SK-N-SH (cell line): ENCODE data around the gene HM13. TPM values are rescaled to one million over a fixed set of nuclear protein-coding genes. Genes with fewer than 3 reads are reported as not detected.

Experiments used
- ELF1 ChIP-seq: IDR thresholded peaks from 2 replicates; pipeline ENCODE4 v1.4.0; 2012
- EP300 ChIP-seq, 2 experiments: IDR thresholded peaks; 2 replicates each; pipeline versions ENCODE4 v1.4.0 to v1.6.1; 2012; ENCODE audit warnings: borderline replicate concordance in 1 of 2, low read depth in 1 of 2, low read length in 1 of 2
- FOSL2 ChIP-seq: IDR thresholded peaks from 2 replicates; pipeline ENCODE4 v1.4.0; 2012; ENCODE audit warnings: low read depth, mild to moderate bottlenecking, moderate library complexity, borderline replicate concordance
- FOXM1 ChIP-seq: IDR thresholded peaks from 2 replicates; pipeline ENCODE4 v1.4.0; 2012; ENCODE audit warnings: low read depth, mild to moderate bottlenecking
- GABPA ChIP-seq: IDR thresholded peaks from 2 replicates; pipeline ENCODE4 v1.4.0; 2012; ENCODE audit warnings: low read depth, mild to moderate bottlenecking
- GATA2 ChIP-seq: sonication (generic); formaldehyde crosslinking; IDR thresholded peaks from 2 replicates; pipeline ENCODE4 v1.5.0; 2020; ENCODE audit warnings: mild to moderate bottlenecking, missing genetic modification reagents
- IRF3 ChIP-seq: fragments of 150-350 bp; IDR thresholded peaks from 2 replicates; pipeline ENCODE4 v1.6.1; 2016; ENCODE audit warnings: mild to moderate bottlenecking, low read depth, low read length
- JUND ChIP-seq: IDR thresholded peaks from 2 replicates; pipeline ENCODE4 v1.4.0; 2012
- MEF2A ChIP-seq: IDR thresholded peaks from 2 replicates; pipeline ENCODE4 v1.4.0; 2012; ENCODE audit warnings: low read depth, borderline replicate concordance
- MXI1 ChIP-seq: IDR thresholded peaks from 2 replicates; pipeline ENCODE4 v1.6.1; 2012; ENCODE audit warnings: mild to moderate bottlenecking, low read depth, low read length, improper control_type of control experiment
- NFIC ChIP-seq: IDR thresholded peaks from 2 replicates; pipeline ENCODE4 v1.4.0; 2012; ENCODE audit warnings: borderline replicate concordance
- POLR2AphosphoS5 ChIP-seq: IDR thresholded peaks from 2 replicates; pipeline ENCODE4 v1.6.1; 2012; ENCODE audit warnings: low read depth, low read length
- RCOR1 ChIP-seq: fragments of 150-350 bp; IDR thresholded peaks from 2 replicates; pipeline ENCODE4 v1.6.1; 2017; ENCODE audit warnings: antibody characterized with exemption, low read length
- REST ChIP-seq: IDR thresholded peaks from 2 replicates; pipeline ENCODE4 v1.6.1; 2012; ENCODE audit warnings: mild to moderate bottlenecking, low read depth, low read length, moderate library complexity
- RFX5 ChIP-seq: IDR thresholded peaks from 2 replicates; pipeline ENCODE4 v1.6.1; 2012; ENCODE audit warnings: mild to moderate bottlenecking, improper control_type of control experiment, low read length
- RXRA ChIP-seq: IDR thresholded peaks from 2 replicates; pipeline ENCODE4 v1.4.0; 2012; ENCODE audit warnings: low read depth, mild to moderate bottlenecking, borderline replicate concordance
- SMC3 ChIP-seq: IDR thresholded peaks from 2 replicates; pipeline ENCODE4 v1.6.1; 2012; ENCODE audit warnings: low read depth, low read length, improper control_type of control experiment
- TCF12 ChIP-seq: IDR thresholded peaks from 2 replicates; pipeline ENCODE4 v1.4.0; 2012
- TEAD4 ChIP-seq: IDR thresholded peaks from 2 replicates; pipeline ENCODE4 v1.4.0; 2012; ENCODE audit warnings: mild to moderate bottlenecking, borderline replicate concordance; ENCODE audit not compliant: insufficient read depth
- USF1 ChIP-seq: IDR thresholded peaks from 2 replicates; pipeline ENCODE4 v1.4.0; 2012; ENCODE audit warnings: low read depth, borderline replicate concordance
- USF2 ChIP-seq: fragments of 150-350 bp; IDR thresholded peaks from 2 replicates; pipeline ENCODE4 v1.6.1; 2017; ENCODE audit warnings: antibody characterized with exemption, low read length, low read depth, borderline replicate concordance
- YY1 ChIP-seq: IDR thresholded peaks from 2 replicates; pipeline ENCODE4 v1.4.0; 2012; ENCODE audit warnings: low read depth, mild to moderate bottlenecking
- polyA plus RNA-seq, 3 experiments: library from polyadenylated mRNA; depleted of rRNA; stranded (reverse); fragments of >200 nt; gene quantifications; 2 replicates each; pipeline ENCODE4 v1.2.3, GENCODE V29; 2012

Gene HM13
- polyA plus RNA-seq, 1 of the 3 experiments (the other 2 are of a cell fraction) = 160 TPM

- TF ChIP-seq REST (peak; percentile 23; the same call in 1 of the 2 replicates), RCOR1 (no peak), USF1 (no peak), JUND (peak; percentile 51), FOXM1 (no peak), SMC3 (no peak), MEF2A (peak; percentile 28; the same call in 1 of the 2 replicates), EP300 (IDR thresholded peaks at IDR 0.05; ENCODE audit: borderline replicate concordance in 1 of 2, low read depth in 1 of 2, low read length in 1 of 2) (peak in 1 of 2 experiments; percentile 50; a peak in 2 of 4 replicates), USF2 (no peak), NFIC (no peak), TCF12 (peak; percentile 65), ELF1 (peak; percentile 43; the same call in 1 of the 2 replicates), MXI1 (peak; percentile 71), POLR2AphosphoS5 (peak; percentile 90), FOSL2 (0 out of 2 replicates have a peak, but pooled peaks have one; percentile 15), IRF3 (no peak), TEAD4 (peak; percentile 31), GATA2 (CRISPR knock-in tag) (no peak), RFX5 (no peak), RXRA (peak; percentile 9; the same call in 1 of the 2 replicates), YY1 (no peak), GABPA (no peak)
Measured at GRCh38 chr20:31606804-31607639, 92.8 kb downstream of the HM13 start (continued).
